Measurements from ENCODE around the gene SDC3. TPM values are rescaled to one million over a fixed set of nuclear protein-coding genes. Genes with fewer than 3 reads are reported as not detected.
A peak's percentile ranks its signal among the peaks of the same experiment; 100 is the strongest.
"Not testable (repeated sequence)": the region's sequence is repeated elsewhere in the genome, so short reads cannot be mapped to it uniquely, and the experiment has no call there.

Gene SDC3
- total RNA-seq, 1 donor from 2014 or later, result 17.1 TPM

DNA sequence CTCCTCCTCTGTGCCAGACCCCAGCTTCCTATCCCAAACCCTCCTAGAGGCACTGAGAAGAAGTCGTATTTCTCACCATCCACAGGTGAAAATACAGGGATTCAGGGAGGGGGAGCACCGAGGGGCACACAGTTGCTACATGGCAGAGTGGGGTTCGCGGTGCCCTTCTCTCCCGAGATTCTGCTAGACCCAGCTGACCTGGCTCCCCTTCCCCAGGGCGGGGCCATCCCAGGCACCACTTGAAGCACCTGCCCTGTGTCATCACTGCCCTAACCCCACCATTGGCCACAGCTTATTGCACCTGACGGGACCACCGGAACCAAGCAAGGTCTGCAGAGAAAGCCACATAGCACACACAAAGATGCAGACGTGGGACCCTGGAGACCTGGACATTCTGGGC, 30.5 kb downstream of the SDC3 start:
- no peak for DNase-seq (ENCODE audit: low spot score)
- ATAC-seq, result no peak

DNA sequence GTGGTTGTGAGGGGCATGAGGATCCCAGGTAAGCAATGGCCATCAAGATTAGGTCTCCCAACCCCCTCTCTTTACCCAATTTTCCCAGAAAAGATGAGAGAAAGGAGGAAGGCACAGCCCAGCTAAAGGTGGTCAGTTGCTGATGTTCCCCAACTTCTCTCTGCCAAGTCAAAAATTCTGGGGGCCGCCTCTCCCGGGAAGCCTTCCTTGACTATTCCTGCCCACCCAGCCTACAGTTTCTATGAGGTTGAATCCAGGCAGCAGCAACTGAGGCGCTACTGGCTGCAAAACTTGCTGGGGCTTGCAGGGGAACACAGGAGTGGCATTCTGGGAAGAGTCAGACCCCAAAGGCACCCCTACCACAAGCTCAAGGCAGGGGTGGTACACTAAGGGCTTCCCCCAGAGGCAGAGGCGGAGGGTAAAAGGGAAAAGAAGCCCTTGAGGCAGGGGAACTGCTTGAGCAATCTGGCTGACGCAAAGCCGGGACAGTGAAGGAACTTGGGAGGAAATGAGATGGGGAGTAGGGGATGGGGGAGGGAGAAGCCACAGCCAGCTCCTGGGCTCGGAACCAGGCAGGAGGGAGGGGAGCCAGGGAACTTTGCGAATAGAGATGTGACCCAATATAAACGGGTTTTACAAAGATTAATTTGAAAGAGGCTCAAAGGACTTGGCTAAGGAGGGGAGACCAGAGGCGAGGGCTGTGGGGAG, 31.2 kb downstream of the SDC3 start:
- peak; percentile 70 for ATAC-seq
- no peak for DNase-seq (ENCODE audit: low spot score)

GRCh38 chr1:30876451-30877204, 31.9 kb downstream of the SDC3 start:
- no peak for DNase-seq (ENCODE audit: low spot score)
- ATAC-seq, result no peak

DNA sequence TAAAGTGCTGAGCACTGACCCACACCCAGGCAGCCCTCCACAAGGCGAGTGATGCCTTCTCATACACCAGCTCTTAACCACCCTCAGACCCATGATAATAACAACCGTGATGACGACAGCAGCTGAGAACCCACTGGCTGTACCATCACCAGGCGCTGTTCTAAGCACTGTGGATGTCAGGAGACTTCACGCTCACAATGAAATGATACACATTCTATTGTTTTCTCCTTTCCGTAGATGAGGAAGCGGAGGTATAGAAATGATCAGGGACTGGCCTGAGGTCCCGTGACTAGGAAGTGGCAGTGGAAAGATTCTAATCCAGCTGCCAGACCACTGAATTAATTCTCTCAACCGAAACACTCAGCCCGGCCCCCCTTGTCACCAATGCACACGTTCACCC, 32.6 kb downstream of the SDC3 start:
- no peak for ATAC-seq
- DNase-seq (ENCODE audit: low spot score), result no peak

- ATAC-seq (no peak), DNase-seq (ENCODE audit: low spot score) (no peak)
These were observed 33.4 kb downstream of the SDC3 start for GRCh38 chr1:30875197-30875596.

DNA sequence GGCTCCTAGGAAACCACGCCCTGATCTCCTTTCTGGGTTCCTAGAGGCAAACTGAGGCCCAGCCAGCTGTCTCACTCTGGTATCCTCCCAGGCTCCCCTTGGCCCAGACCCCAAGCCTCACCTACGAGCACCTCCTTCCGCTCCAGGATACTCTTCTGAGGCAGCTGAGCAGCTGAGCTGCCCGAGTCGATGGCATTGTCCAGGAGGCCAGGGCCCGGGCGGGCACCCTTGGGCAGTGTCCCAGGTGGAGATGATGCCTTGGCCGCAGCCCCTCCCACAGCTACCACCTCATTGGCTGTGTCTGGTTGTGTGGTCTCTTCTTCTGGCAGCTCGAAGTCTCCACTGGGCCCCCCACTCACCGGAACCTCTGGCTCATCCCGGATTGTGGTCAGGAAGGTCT, 34.4 kb downstream of the SDC3 start:
- ATAC-seq, result no peak
- no peak for DNase-seq (ENCODE audit: low spot score)

GRCh38 chr1:30872948-30873263, 35.7 kb downstream of the SDC3 start:
- no peak for ATAC-seq
- DNase-seq (ENCODE audit: low spot score), result no peak

GRCh38 chr1:30872033-30872947, 36.3 kb downstream of the SDC3 start:
- no peak for ATAC-seq
- no peak for DNase-seq (ENCODE audit: low spot score)

- DNase-seq (ENCODE audit: low spot score) (no peak), ATAC-seq (no peak)
These were observed 37.2 kb downstream of the SDC3 start for GRCh38 chr1:30871276-30871871.

- DNase-seq (ENCODE audit: low spot score) (no peak), ATAC-seq (no peak)
These were observed 37.9 kb downstream of the SDC3 start for GRCh38 chr1:30870656-30871055.

GRCh38 chr1:30870035-30870434, 38.5 kb downstream of the SDC3 start:
- ATAC-seq (no peak), DNase-seq (ENCODE audit: low spot score) (no peak)

DNA sequence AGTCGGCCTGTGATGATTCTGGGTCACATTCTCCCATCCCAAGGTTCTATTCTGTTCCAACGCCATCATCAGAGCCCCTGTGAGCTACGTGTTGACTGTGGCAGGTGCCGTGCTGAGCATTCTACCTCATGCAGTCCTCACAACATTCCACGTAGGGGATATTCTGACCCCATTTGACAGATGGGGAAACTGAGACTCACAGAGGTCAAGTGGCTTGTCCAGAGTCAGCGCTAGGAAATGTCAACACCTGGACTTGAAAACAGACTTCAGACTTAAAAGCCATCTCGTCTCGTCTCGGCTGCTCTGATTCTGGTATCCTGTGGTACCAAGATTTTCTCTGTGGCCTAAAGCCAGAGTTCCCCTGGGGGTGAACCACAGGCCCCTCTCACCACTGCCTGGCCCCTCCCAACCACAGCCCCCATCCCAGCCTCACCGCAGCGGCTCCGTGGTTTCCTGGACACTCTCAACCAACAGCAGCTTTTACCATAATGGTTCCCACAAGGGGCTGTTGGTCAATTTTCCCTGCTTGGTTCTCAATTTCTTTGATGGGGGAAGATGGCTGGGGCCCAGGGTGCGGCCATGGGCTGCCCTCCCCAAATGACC, 39.6 kb downstream of the SDC3 start:
- ATAC-seq (no peak), DNase-seq (ENCODE audit: low spot score) (no peak)

- not testable (repeated sequence) for DNase-seq (ENCODE audit: low spot score); ATAC-seq
These were observed 40.5 kb downstream of the SDC3 start for GRCh38 chr1:30868057-30868456.

- no peak for DNase-seq (ENCODE audit: low spot score)
- ATAC-seq, result no peak
These were observed 41.0 kb downstream of the SDC3 start for GRCh38 chr1:30867537-30867936.

- ATAC-seq, result no peak
- no peak for DNase-seq (ENCODE audit: low spot score)
These were observed 42.0 kb downstream of the SDC3 start for GRCh38 chr1:30866594-30866993.

GRCh38 chr1:30864681-30865080, 43.9 kb downstream of the SDC3 start:
- no peak for ATAC-seq
- no peak for DNase-seq (ENCODE audit: low spot score)

DNA sequence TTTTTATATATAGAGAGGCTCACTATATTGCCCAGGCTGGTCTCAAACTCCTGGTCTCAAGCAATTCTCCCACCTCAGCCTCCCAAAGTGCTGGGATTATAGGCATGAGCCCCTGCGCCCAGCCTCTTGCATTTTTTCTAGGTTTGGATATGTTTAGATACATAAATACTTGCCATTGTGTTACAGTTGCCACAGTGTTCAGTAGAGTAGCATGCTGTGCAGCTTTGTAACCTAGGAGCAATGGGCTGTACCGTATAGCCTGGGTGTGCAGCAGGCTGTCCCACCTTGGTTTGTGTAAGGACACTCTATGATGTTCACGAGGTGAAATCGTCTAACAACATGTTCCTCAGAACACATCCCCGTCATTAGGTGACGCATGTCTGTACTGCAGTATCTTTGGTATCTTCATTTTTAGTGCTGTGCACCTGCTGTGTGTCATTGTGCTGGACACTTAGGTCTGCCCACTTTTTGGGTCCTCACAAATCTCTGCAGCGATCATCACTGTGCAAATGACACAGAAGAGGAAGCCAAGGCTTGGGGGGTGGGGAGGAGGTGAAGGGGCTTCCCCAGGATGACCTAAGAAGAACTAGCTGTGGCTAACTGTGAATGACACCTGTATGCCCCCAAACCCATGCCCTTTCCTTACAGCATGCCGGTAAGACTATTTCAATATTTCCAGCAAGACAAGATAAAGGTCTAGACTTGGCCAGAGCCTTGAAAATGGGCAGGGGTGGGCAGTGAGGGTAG, 44.5 kb downstream of the SDC3 start:
- DNase-seq (ENCODE audit: low spot score) (no peak), ATAC-seq (no peak)

DNA sequence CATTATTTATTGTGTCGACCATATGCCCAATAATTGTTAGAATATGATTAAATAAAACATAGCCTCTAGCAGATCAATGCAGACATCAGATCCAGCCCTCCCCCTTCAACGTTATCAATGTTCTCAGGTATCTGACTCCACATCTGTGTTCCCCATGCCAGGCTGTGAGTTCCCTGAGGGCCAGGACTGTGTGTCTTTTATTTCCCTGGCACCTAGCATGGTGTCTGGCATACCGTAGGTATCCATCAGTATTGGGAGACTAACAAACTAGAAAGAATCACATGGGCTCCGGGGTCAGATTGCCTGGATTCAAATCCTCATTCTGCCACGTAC, 48.3 kb downstream of the SDC3 start:
- ATAC-seq (no peak), DNase-seq (ENCODE audit: low spot score) (no peak)

GRCh38 chr1:30857964-30858363, 50.6 kb downstream of the SDC3 start:
- ATAC-seq, result no peak
- DNase-seq (ENCODE audit: low spot score), result no peak

DNA sequence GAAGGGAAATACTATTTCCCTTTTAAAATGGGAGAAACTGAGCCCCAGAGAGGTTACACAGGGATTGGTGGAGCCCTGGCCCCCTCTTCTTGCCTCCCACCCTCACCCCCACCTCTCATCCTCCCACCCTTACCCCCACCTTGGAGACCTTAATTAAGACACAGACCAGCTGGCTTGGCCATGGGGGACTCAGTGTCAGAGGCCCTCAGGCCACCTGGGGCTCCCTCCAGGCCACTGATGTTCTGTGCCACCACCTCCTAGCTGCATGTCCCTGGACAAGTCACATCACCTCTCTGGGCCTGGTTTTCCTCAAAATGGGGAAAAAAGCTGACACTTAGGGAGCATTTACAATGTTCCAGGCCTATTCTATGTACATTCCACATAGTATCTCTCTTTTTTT, 51.5 kb downstream of the SDC3 start:
- ATAC-seq (no peak), DNase-seq (ENCODE audit: low spot score) (no peak)
